ENCODE measurements around the gene ANKS1B. TPM values are rescaled to one million over a fixed set of nuclear protein-coding genes. Genes with fewer than 3 reads are reported as not detected.

Gene ANKS1B
- total RNA-seq, 1 donor from 2014 or later, result 11.3 TPM

- no peaks in the 10 kb centered on the region for H3K27me3 Mint-ChIP-seq (ENCODE audit: unreplicated experiment)
- H3K27ac Mint-ChIP-seq (ENCODE audit: unreplicated experiment), result no peak overlapping the region
- no peak for DNase-seq
- H3K36me3 Mint-ChIP-seq (ENCODE audit: unreplicated experiment), result no peaks in the 10 kb centered on the region
- H3K9me3 Mint-ChIP-seq (ENCODE audit: unreplicated experiment), result no peaks in the 10 kb centered on the region
- H3K4me1 Mint-ChIP-seq (ENCODE audit: low read depth, unreplicated experiment), result peaks cover 5% of the 10 kb centered on the region
- H3K4me3 Mint-ChIP-seq (ENCODE audit: unreplicated experiment), result no peak overlapping the region
- no peak for TF ChIP-seq CTCF (IDR thresholded peaks at IDR 0.05; ENCODE audit: partially characterized antibody, unreplicated experiment)
These were observed 873.9 kb downstream of the ANKS1B start for GRCh38 chr12:99110868-99111267.

GRCh38 chr12:99110212-99110611, 874.5 kb downstream of the ANKS1B start:
- H3K4me1 Mint-ChIP-seq (ENCODE audit: low read depth, unreplicated experiment), result peaks cover 5% of the 10 kb centered on the region
- no peak for DNase-seq
- no peak overlapping the region for H3K4me3 Mint-ChIP-seq (ENCODE audit: unreplicated experiment)
- no peaks in the 10 kb centered on the region for H3K36me3 Mint-ChIP-seq (ENCODE audit: unreplicated experiment)
- no peaks in the 10 kb centered on the region for H3K9me3 Mint-ChIP-seq (ENCODE audit: unreplicated experiment)
- H3K27ac Mint-ChIP-seq (ENCODE audit: unreplicated experiment), result no peak overlapping the region
- no peaks in the 10 kb centered on the region for H3K27me3 Mint-ChIP-seq (ENCODE audit: unreplicated experiment)
- no peak for TF ChIP-seq CTCF (IDR thresholded peaks at IDR 0.05; ENCODE audit: partially characterized antibody, unreplicated experiment)

GRCh38 chr12:99108924-99109323, 875.8 kb downstream of the ANKS1B start:
- Mint-ChIP-seq H3K36me3 (ENCODE audit: unreplicated experiment) (no peaks in the 10 kb centered on the region), H3K27ac (ENCODE audit: unreplicated experiment) (no peak overlapping the region), H3K27me3 (ENCODE audit: unreplicated experiment) (no peaks in the 10 kb centered on the region), H3K9me3 (ENCODE audit: unreplicated experiment) (no peaks in the 10 kb centered on the region), H3K4me1 (ENCODE audit: low read depth, unreplicated experiment) (peaks cover 5% of the 10 kb centered on the region), H3K4me3 (ENCODE audit: unreplicated experiment) (no peak overlapping the region)
- TF ChIP-seq CTCF (IDR thresholded peaks at IDR 0.05; ENCODE audit: partially characterized antibody, unreplicated experiment), result no peak
- DNase-seq, result no peak

GRCh38 chr12:99099786-99100185, 885.0 kb downstream of the ANKS1B start:
- DNase-seq, result no peak
- Mint-ChIP-seq H3K36me3 (ENCODE audit: unreplicated experiment) (no peaks in the 10 kb centered on the region), H3K4me1 (ENCODE audit: low read depth, unreplicated experiment) (peaks cover 2% of the 10 kb centered on the region), H3K9me3 (ENCODE audit: unreplicated experiment) (no peaks in the 10 kb centered on the region), H3K4me3 (ENCODE audit: unreplicated experiment) (no peak overlapping the region), H3K27ac (ENCODE audit: unreplicated experiment) (no peak overlapping the region), H3K27me3 (ENCODE audit: unreplicated experiment) (no peaks in the 10 kb centered on the region)
- no peak for TF ChIP-seq CTCF (IDR thresholded peaks at IDR 0.05; ENCODE audit: partially characterized antibody, unreplicated experiment)

- no peak for TF ChIP-seq CTCF (IDR thresholded peaks at IDR 0.05; ENCODE audit: partially characterized antibody, unreplicated experiment)
- no peak for DNase-seq
- Mint-ChIP-seq H3K36me3 (ENCODE audit: unreplicated experiment) (no peaks in the 10 kb centered on the region), H3K4me3 (ENCODE audit: unreplicated experiment) (no peak overlapping the region), H3K9me3 (ENCODE audit: unreplicated experiment) (no peaks in the 10 kb centered on the region), H3K4me1 (ENCODE audit: low read depth, unreplicated experiment) (peaks cover 2% of the 10 kb centered on the region), H3K27me3 (ENCODE audit: unreplicated experiment) (no peaks in the 10 kb centered on the region), H3K27ac (ENCODE audit: unreplicated experiment) (no peak overlapping the region)
These were observed 887.6 kb downstream of the ANKS1B start for GRCh38 chr12:99097171-99097570.

Measured in glutamatergic neuron (in vitro differentiated cells).